Activated naive CD8-positive, alpha-beta T cell treated with anti-CD3 and anti-CD28 coated beads for 36 hours (primary cell): ENCODE results near the gene CYP26B1. TPM values are rescaled to one million over a fixed set of nuclear protein-coding genes. Genes with fewer than 3 reads are reported as not detected.
A peak's percentile ranks its signal among the peaks of the same experiment; 100 is the strongest.

Source experiments
- DNase-seq: peaks from one replicate; pipeline ENCODE4 v3.0.0; 2021
- H3K27ac Mint-ChIP-seq: one replicate; pipeline ENCODE4 v1.8.0; 2022; ENCODE audit warnings: mild to moderate bottlenecking, moderate library complexity, mixed read lengths
- H3K27me3 Mint-ChIP-seq: one replicate; pipeline ENCODE4 v1.8.0; 2022; ENCODE audit warnings: mild to moderate bottlenecking, mixed read lengths
- H3K36me3 Mint-ChIP-seq: one replicate; pipeline ENCODE4 v1.8.0; 2021; ENCODE audit warnings: mild to moderate bottlenecking, mixed read lengths
- H3K4me1 Mint-ChIP-seq: one replicate; pipeline ENCODE4 v1.8.0; 2021; ENCODE audit warnings: mixed read lengths
- H3K4me3 Mint-ChIP-seq: one replicate; pipeline ENCODE4 v1.8.0; 2022; ENCODE audit warnings: mild to moderate bottlenecking, moderate library complexity, mixed read lengths
- H3K9me3 Mint-ChIP-seq: one replicate; pipeline ENCODE4 v1.8.0; 2022; ENCODE audit warnings: mixed read lengths
- total RNA-seq, 2 experiments: library from RNA; stranded (reverse); gene quantifications; one replicate each; pipeline ENCODE4 v1.2.3, GENCODE V29; 2021

CYP26B1 gene
- total RNA-seq, 2 experiments from 2014 or later = not detected

- no peak overlapping the region for H3K27ac Mint-ChIP-seq
- no peaks in the 10 kb centered on the region for H3K4me1 Mint-ChIP-seq
- no peak for DNase-seq
- H3K36me3 Mint-ChIP-seq = no peaks in the 10 kb centered on the region
- no peak overlapping the region for H3K4me3 Mint-ChIP-seq
- H3K27me3 Mint-ChIP-seq = peaks cover 12% of the 10 kb centered on the region
- H3K9me3 Mint-ChIP-seq = no peaks in the 10 kb centered on the region
Observed at GRCh38 chr2:72165792-72166191, 18.1 kb upstream of the CYP26B1 start.

- Mint-ChIP-seq H3K9me3 (no peaks in the 10 kb centered on the region), H3K4me3 (no peak overlapping the region), H3K27me3 (peaks cover 18% of the 10 kb centered on the region), H3K27ac (no peak overlapping the region), H3K36me3 (no peaks in the 10 kb centered on the region), H3K4me1 (no peaks in the 10 kb centered on the region)
- DNase-seq = no peak
Observed at GRCh38 chr2:72162574-72162973, 14.9 kb upstream of the CYP26B1 start.

- Mint-ChIP-seq H3K4me1 (no peaks in the 10 kb centered on the region), H3K9me3 (no peaks in the 10 kb centered on the region), H3K27ac (no peak overlapping the region), H3K36me3 (no peaks in the 10 kb centered on the region), H3K27me3 (peaks cover 23% of the 10 kb centered on the region), H3K4me3 (no peak overlapping the region)
- no peak for DNase-seq
Observed at GRCh38 chr2:72159211-72159993, 11.7 kb upstream of the CYP26B1 start.

GRCh38 chr2:72157871-72158771, 10.5 kb upstream of the CYP26B1 start:
- no peak overlapping the region for H3K4me3 Mint-ChIP-seq
- no peak for DNase-seq
- H3K27me3 Mint-ChIP-seq = peaks cover 27% of the 10 kb centered on the region
- no peaks in the 10 kb centered on the region for H3K9me3 Mint-ChIP-seq
- H3K27ac Mint-ChIP-seq = no peak overlapping the region
- H3K36me3 Mint-ChIP-seq = no peaks in the 10 kb centered on the region
- no peaks in the 10 kb centered on the region for H3K4me1 Mint-ChIP-seq

- peaks cover 23% of the 10 kb centered on the region for H3K27me3 Mint-ChIP-seq
- no peaks in the 10 kb centered on the region for H3K4me1 Mint-ChIP-seq
- H3K4me3 Mint-ChIP-seq = no peak overlapping the region
- no peaks in the 10 kb centered on the region for H3K9me3 Mint-ChIP-seq
- H3K27ac Mint-ChIP-seq = no peak overlapping the region
- no peak for DNase-seq
- no peaks in the 10 kb centered on the region for H3K36me3 Mint-ChIP-seq
Observed at GRCh38 chr2:72156872-72157271, 9.2 kb upstream of the CYP26B1 start.

- no peaks in the 10 kb centered on the region for H3K9me3 Mint-ChIP-seq
- H3K27me3 Mint-ChIP-seq = peaks cover 26% of the 10 kb centered on the region
- DNase-seq = no peak
- H3K27ac Mint-ChIP-seq = no peak overlapping the region
- H3K4me1 Mint-ChIP-seq = no peaks in the 10 kb centered on the region
- no peaks in the 10 kb centered on the region for H3K36me3 Mint-ChIP-seq
- no peak overlapping the region for H3K4me3 Mint-ChIP-seq
Observed at GRCh38 chr2:72155737-72156136, 8.1 kb upstream of the CYP26B1 start.

- H3K36me3 Mint-ChIP-seq = no peaks in the 10 kb centered on the region
- H3K27ac Mint-ChIP-seq = no peak overlapping the region
- H3K9me3 Mint-ChIP-seq = no peaks in the 10 kb centered on the region
- peaks cover 32% of the 10 kb centered on the region for H3K27me3 Mint-ChIP-seq
- no peak overlapping the region for H3K4me3 Mint-ChIP-seq
- peaks cover 2% of the 10 kb centered on the region for H3K4me1 Mint-ChIP-seq
- DNase-seq = no peak
Observed at GRCh38 chr2:72155151-72155550, 7.5 kb upstream of the CYP26B1 start.

- Mint-ChIP-seq H3K27ac (no peak overlapping the region), H3K9me3 (no peaks in the 10 kb centered on the region), H3K27me3 (peaks cover 34% of the 10 kb centered on the region), H3K36me3 (no peaks in the 10 kb centered on the region), H3K4me1 (peaks cover 8% of the 10 kb centered on the region), H3K4me3 (no peak overlapping the region)
- no peak for DNase-seq
Observed at GRCh38 chr2:72154386-72154975, 6.8 kb upstream of the CYP26B1 start.

GRCh38 chr2:72153924-72154323, 6.3 kb upstream of the CYP26B1 start:
- peaks cover 13% of the 10 kb centered on the region for H3K4me1 Mint-ChIP-seq
- no peaks in the 10 kb centered on the region for H3K9me3 Mint-ChIP-seq
- no peak overlapping the region for H3K27ac Mint-ChIP-seq
- no peak overlapping the region for H3K4me3 Mint-ChIP-seq
- H3K36me3 Mint-ChIP-seq = no peaks in the 10 kb centered on the region
- peaks cover 39% of the 10 kb centered on the region for H3K27me3 Mint-ChIP-seq
- no peak for DNase-seq

- H3K4me1 Mint-ChIP-seq = peaks cover 15% of the 10 kb centered on the region
- peaks cover 45% of the 10 kb centered on the region for H3K27me3 Mint-ChIP-seq
Observed at GRCh38 chr2:72153026-72153791, 5.5 kb upstream of the CYP26B1 start.

GRCh38 chr2:72150861-72151356, 3.2 kb upstream of the CYP26B1 start:
- H3K27me3 Mint-ChIP-seq = peaks cover 57% of the 10 kb centered on the region
- H3K36me3 Mint-ChIP-seq = peaks cover 3% of the 10 kb centered on the region
- DNase-seq = no peak
- peaks cover 28% of the 10 kb centered on the region for H3K4me1 Mint-ChIP-seq
- H3K9me3 Mint-ChIP-seq = peaks cover 3% of the 10 kb centered on the region
- H3K4me3 Mint-ChIP-seq = no peak overlapping the region
- H3K27ac Mint-ChIP-seq = no peak overlapping the region

More at GRCh38 chr2:72153026-72153791, 5.5 kb upstream of the CYP26B1 start:
- H3K9me3 Mint-ChIP-seq = no peaks in the 10 kb centered on the region
- no peak for DNase-seq
- no peak overlapping the region for H3K4me3 Mint-ChIP-seq
- no peaks in the 10 kb centered on the region for H3K36me3 Mint-ChIP-seq
- H3K27ac Mint-ChIP-seq = no peak overlapping the region

- no peak overlapping the region for H3K27ac Mint-ChIP-seq
- peaks cover 63% of the 10 kb centered on the region for H3K27me3 Mint-ChIP-seq
- H3K36me3 Mint-ChIP-seq = peaks cover 3% of the 10 kb centered on the region
- peak overlapping the region; percentile 74 for H3K4me3 Mint-ChIP-seq
- DNase-seq = peak; percentile 67
- H3K4me1 Mint-ChIP-seq = peaks cover 33% of the 10 kb centered on the region
- peaks cover 3% of the 10 kb centered on the region for H3K9me3 Mint-ChIP-seq
Observed at GRCh38 chr2:72150157-72150860, 2.6 kb upstream of the CYP26B1 start.

- Mint-ChIP-seq H3K4me1 (peaks cover 33% of the 10 kb centered on the region), H3K4me3 (peak overlapping the region; percentile 74), H3K27me3 (peaks cover 66% of the 10 kb centered on the region), H3K36me3 (peaks cover 3% of the 10 kb centered on the region), H3K27ac (no peak overlapping the region), H3K9me3 (peaks cover 3% of the 10 kb centered on the region)
- DNase-seq = no peak
Observed at GRCh38 chr2:72149556-72150156, 2.0 kb upstream of the CYP26B1 start.
